NT2/D1 (cell line): ENCODE measurements around the gene CCDC24.

ENCODE experiments used
- DNase-seq: peaks from one replicate; pipeline ENCODE4 v3.0.0-alpha.2; 2011; ENCODE audit warnings: low read depth, low spot score
- H3K27me3 ChIP-seq: 2 replicates; pipeline ENCODE4 v1.6.0; 2011; ENCODE audit warnings: mild to moderate bottlenecking; ENCODE audit not compliant: insufficient read length, insufficient read depth
- H3K36me3 ChIP-seq: 2 replicates; pipeline ENCODE4 v1.6.1; 2011; ENCODE audit warnings: mild to moderate bottlenecking, low read length, mixed read lengths; ENCODE audit not compliant: insufficient read depth, insufficient read length
- H3K4me1 ChIP-seq: 2 replicates; pipeline ENCODE4 v1.5.1; 2011; ENCODE audit not compliant: insufficient read depth, insufficient read length
- H3K4me3 ChIP-seq: 2 replicates; pipeline ENCODE4 v1.5.1; 2011; ENCODE audit warnings: low read depth; ENCODE audit not compliant: insufficient read length
- H3K9ac ChIP-seq: 2 replicates; pipeline ENCODE4 v1.6.0; 2011; ENCODE audit warnings: low read depth; ENCODE audit not compliant: insufficient read length
- H3K9me3 ChIP-seq: 2 replicates; pipeline ENCODE4 v1.5.1; 2011; ENCODE audit warnings: mild to moderate bottlenecking, low read length; ENCODE audit not compliant: insufficient read depth
- SUZ12 ChIP-seq: IDR thresholded peaks from 2 replicates; pipeline ENCODE4 v1.6.1; 2011; ENCODE audit not compliant: insufficient read length, insufficient read depth; ENCODE audit errors: extremely low read depth
- YY1 ChIP-seq: IDR thresholded peaks from 2 replicates; pipeline ENCODE4 v1.6.1; 2011; ENCODE audit not compliant: insufficient read length, insufficient read depth
- ZNF274 ChIP-seq: IDR thresholded peaks from 2 replicates; pipeline ENCODE4 v1.6.1; 2011; ENCODE audit warnings: mild to moderate bottlenecking, low read depth, low read length

The CCDC24 gene

DNA sequence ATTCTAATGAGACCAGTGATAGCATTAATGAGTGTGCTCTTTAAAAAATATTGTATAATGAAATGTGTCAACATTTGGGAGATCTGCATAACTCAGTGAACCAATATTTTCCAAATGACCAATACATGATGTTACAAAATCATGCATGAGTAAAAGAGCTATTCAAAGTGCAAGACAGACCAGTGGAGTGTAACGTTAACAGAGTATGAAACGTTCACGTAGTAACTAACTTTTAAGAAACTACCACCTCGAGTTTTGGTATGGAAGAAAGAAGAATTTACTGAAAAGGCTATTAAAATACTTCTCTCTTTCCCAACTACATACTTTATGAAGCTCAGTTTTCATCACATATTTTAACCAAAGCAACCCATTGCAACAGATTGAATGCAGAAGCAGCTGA, 49.4 kb downstream of the CCDC24 start:
- DNase-seq, result no peak
- Histone ChIP-seq H3K27me3 (peaks cover 5% of the 10 kb centered on the region), H3K36me3 (no peaks in the 10 kb centered on the region), H3K9ac (no peak overlapping the region), H3K9me3 (no peaks in the 10 kb centered on the region), H3K4me1 (peaks cover 21% of the 10 kb centered on the region), H3K4me3 (no peak overlapping the region)
- no peak for TF ChIP-seq YY1
- no peak for TF ChIP-seq SUZ12
- no peak for TF ChIP-seq ZNF274

DNA sequence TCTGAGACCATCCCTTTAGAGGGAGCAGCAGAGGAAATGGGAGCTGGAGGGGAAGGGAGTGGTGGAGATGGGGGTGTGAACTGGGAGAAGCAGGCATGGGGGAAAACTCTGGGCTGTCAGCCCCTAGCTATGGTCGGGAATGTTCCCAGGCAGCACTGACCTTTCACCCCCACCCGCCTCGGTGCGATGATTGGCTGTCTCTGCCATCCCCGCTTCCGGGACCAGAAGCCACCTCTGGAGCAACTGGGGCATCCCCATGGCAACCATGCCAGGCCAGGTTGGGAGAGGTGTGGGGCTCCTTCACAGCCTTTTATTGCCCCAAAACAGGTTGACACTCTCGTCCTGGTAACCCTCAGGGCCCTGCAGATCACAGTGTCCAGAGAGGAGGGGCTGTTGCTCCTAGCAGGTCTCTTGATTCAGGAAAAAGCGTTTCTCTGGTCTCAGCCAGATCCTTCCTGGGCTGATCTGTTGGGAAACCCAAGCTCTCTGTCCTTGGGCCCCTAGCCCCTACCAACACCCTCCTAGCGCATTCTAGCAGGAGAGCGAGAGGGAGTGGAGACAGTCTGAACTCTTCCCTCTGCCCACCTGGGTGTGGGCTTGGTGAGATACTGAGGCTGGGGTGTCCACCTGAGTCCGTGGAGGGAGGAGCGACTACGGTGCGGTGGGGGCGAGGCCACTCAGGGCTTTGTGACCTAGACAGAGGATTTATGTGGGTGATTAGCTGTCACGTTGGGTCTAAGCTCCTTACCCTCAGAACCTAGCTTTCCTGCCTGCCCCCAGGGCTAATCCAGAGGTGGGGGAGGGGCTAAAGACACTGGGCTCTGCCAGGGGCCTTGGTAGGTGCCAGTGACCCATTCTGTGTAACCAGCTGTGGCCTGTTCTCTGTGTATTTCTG, 52.0 kb downstream of the CCDC24 start:
- Histone ChIP-seq H3K9me3 (no peaks in the 10 kb centered on the region), H3K36me3 (no peaks in the 10 kb centered on the region), H3K9ac (no peak overlapping the region), H3K27me3 (peaks cover 5% of the 10 kb centered on the region), H3K4me3 (no peak overlapping the region), H3K4me1 (peaks cover 14% of the 10 kb centered on the region)
- no peak for DNase-seq
- TF ChIP-seq YY1, result no peak
- TF ChIP-seq ZNF274, result no peak
- TF ChIP-seq SUZ12, result no peak

DNA sequence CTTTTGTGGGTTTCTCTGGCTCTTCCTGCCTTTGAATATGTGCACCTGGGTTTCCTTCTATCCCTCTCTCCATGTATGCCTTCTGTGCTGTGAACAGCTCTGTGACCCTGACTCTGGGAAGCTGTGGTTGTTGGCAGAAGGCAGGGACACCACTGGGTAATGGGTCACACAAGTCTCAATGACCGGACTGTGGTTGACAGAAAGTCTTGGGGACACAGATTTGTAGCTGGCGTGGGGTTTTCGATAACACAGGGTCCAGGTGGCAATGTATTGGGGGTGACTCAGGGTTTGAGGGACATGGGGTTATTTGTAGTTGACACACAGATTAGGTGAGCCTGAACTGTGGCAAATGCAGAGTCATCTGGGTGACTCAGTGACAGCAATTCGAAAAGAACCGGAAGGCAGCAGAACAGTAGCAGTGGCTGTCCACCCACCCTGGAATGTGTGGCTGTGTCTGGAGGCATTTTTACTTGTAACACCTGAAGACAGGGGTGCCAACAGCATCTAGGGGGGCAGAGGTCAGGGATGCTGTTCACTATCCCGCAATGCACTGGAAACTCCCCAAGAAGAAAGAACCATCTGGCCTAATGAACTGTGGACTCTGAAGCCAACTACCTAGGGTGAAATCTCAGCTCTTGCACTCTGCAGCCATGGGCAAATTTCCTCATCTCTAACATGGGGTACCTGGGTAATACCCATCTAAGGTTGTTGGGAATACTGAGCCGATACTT, 52.8 kb downstream of the CCDC24 start:
- no peak for TF ChIP-seq YY1
- no peak for TF ChIP-seq SUZ12
- TF ChIP-seq ZNF274, result no peak
- peaks cover 5% of the 10 kb centered on the region for H3K27me3 ChIP-seq
- no peak for DNase-seq
- H3K9me3 ChIP-seq, result no peaks in the 10 kb centered on the region
- no peak overlapping the region for H3K4me3 ChIP-seq
- H3K4me1 ChIP-seq, result peaks cover 14% of the 10 kb centered on the region
- no peaks in the 10 kb centered on the region for H3K36me3 ChIP-seq
- no peak overlapping the region for H3K9ac ChIP-seq

DNA sequence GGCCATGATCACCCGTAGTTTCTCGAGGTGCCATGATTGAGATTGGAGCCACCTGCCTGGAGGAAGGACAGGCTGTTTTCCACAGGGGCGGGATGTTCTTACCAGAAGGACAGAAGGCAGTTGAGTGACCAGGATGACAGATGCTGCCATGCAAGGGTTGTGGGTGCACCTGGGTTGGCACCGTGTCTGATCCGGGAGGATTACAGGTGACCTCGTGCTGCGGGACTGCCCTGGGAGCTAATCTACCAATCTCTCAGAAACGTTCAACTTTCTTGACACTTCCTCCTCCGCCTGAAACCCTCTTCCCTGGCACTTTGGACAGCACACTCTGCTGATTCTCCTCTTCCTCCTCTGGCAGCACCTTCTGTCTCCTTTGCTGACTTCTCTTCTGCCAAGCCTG, 53.7 kb downstream of the CCDC24 start:
- peaks cover 5% of the 10 kb centered on the region for H3K27me3 ChIP-seq

More for the DNA sequence above, 53.7 kb downstream of the CCDC24 start:
- Histone ChIP-seq H3K9ac (no peak overlapping the region), H3K4me3 (no peak overlapping the region), H3K36me3 (no peaks in the 10 kb centered on the region), H3K9me3 (no peaks in the 10 kb centered on the region), H3K4me1 (peaks cover 14% of the 10 kb centered on the region)
- TF ChIP-seq SUZ12, result no peak
- TF ChIP-seq YY1, result no peak
- TF ChIP-seq ZNF274, result no peak
- DNase-seq, result no peak
